Measurements from ENCODE around the gene SFN.
"Not testable (repeated sequence)": the region's sequence is repeated elsewhere in the genome, so short reads cannot be mapped to it uniquely, and the experiment has no call there.

SFN gene

DNA sequence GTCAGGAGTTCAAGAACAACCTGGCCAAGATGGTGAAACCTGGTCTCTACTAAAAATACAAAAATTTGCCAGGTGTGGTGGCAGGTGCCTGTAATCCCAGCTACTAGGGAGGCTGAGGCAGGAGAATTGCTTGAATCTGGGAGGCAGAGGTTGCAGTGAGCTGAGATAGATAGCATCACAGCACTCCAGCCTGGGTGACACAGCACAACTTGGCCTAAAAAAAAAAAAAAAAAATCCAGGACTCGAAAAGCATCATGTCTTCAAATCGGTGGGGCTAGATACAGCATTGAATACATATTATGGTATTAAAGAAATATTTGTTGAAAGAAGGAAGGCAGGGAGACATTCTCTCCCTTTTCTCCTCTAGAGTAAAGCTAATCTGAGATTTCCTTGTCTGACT is 10.1 kb downstream of the SFN start:
- DNase-seq = not testable (repeated sequence)

DNA sequence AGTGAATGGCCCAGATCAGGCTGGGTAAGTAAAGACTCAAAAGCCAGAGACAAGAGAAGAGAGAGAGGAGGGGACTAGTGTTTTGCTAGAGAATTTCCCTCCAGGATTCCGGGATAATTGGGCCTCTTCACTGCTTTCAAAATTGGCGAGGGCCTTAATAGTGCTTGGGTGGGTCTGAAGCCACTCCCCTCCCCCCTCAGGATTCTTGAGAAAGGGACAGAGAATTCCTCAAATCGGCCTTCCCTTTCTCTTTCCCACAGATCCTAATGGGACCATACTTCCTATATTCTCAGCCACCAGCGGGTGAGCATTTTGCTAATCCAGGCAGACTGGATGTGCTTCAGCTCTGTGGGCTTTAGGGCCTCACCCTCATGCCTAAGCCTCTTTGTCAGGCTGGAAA is 11.9 kb downstream of the SFN start:
- DNase-seq = no peak

DNA sequence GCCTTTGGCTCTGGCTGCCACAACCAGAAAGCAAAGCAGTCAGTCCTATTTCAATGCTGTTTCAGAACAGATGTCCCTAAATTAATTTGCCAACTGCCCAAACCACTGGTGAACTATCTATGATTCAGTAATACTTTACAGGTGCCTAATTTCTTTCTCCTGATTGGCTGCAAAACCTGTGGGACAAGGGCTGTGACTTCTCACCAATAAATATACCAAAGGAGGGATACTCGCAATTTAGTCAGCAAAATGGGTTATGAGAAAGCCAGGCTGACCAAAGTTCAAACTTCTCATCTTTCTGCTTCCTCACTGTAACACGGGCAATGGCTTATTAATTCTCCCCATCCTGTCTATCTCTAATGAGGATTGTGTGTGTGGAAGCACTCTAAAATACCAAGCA is 14.4 kb downstream of the SFN start:
- DNase-seq = no peak

DNA sequence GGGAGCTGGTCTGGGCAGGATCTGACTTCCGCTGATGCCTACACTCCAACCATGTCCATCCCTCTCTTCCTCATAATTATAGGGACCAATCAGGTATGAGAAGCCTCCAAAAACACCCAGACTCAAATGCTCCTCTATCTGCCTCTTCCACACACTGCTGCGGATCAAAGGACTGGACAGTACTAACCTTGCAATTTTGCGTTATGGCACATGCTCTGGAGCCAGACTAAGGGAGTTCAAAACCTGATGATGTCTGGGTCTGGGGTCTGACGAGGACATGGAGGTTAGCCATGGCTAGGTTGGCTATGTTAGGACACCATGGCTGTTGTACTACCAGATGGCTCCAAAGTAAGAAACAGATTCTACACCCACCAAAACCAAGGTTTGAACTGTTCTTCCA is 16.8 kb downstream of the SFN start:
- no peak for DNase-seq

DNA sequence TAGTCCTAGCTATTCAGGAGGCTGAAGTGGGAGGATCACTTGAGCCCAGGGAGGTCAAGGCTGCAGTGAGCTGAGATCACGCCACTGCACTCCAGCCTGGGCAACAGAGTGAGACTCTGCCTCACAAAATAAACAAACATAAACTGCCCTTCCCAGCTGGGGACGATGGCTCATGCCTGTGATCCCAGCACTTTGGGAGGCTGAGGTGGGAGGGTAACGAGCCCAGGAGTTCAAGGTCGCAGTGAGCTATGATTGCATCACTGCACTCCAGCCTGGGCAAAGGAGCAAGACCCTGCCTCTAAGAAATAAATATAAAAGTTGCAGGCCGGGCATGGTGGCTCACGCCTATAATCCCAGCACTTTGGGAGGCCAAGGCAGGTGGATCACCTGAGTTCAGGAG is 18.7 kb downstream of the SFN start:
- DNase-seq = not testable (repeated sequence)

DNA sequence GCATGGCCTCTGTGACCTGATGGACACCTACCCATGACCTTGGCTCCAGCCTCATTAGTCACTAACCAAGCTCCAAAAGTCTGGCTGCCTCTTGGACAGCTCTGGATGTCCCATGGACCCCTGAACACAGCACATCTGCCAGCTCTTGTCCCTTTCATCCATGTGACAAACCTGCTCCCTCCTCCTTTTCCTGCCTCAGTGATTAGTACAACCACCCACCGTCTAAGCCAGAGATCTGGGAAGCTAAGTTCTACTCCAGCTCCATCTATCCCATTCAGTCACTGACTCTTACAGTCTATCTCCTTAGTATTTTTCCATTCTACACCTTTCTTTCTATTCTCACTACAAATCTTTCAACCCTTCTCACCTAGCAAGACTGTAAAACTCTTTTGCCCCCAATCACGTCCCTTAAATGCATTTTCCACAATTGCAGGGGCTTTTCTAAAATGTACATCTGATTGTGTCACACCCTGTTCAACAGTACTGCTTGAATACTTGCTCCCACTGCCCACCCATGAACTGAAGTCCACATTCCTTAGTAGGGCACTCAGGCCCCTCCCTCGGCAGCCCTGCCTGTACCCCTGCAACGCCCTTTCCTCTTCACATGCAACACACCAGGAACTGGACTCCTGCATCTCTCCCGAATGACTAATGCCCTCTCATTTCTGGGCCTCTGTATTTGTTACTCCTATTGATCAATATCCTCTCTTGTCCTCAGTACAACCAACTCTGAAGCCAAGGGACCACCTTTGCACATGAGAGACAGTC is 19.9 kb downstream of the SFN start:
- DNase-seq = no peak

DNA sequence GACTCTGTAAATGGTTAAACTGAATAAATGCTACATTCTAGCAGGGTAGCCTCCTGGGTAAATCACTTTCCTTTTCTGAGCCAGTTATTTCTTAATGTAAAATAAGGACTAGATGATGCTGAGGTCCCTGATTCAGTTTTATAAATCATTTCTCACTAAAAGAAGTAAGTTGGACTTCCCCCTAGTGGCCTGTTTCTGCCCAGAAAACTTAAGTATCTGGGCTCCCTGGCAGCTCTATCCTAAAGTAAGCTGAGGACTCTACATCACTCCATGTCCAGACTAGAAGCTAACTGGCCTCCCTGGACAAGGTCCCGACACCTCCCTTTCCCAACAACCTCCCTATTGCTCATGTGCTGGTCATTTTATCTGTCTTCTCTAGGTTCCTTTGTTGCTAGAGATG is 24.2 kb downstream of the SFN start:
- DNase-seq = peak in 1 of 2 experiments; percentile 17

DNA sequence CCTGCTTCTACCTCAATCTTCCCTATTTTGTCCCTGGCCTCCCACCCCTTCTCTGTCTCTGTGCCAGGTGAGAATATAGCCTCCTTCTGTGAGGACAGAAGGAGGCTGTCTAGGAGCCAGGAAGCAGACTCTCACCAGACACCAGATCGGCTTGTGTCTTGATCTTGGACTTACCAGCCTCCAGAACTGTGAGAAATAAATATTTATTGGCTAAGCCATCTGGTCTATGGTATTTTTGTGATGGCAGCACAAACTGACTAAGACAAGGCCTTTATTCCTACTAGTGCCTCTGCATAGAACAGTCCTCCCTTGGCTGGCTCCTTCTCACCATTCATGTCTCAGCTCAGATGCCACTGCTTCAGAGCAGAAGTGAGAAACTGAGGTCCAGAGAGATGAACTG is 25.3 kb downstream of the SFN start:
- DNase-seq = no peak

DNA sequence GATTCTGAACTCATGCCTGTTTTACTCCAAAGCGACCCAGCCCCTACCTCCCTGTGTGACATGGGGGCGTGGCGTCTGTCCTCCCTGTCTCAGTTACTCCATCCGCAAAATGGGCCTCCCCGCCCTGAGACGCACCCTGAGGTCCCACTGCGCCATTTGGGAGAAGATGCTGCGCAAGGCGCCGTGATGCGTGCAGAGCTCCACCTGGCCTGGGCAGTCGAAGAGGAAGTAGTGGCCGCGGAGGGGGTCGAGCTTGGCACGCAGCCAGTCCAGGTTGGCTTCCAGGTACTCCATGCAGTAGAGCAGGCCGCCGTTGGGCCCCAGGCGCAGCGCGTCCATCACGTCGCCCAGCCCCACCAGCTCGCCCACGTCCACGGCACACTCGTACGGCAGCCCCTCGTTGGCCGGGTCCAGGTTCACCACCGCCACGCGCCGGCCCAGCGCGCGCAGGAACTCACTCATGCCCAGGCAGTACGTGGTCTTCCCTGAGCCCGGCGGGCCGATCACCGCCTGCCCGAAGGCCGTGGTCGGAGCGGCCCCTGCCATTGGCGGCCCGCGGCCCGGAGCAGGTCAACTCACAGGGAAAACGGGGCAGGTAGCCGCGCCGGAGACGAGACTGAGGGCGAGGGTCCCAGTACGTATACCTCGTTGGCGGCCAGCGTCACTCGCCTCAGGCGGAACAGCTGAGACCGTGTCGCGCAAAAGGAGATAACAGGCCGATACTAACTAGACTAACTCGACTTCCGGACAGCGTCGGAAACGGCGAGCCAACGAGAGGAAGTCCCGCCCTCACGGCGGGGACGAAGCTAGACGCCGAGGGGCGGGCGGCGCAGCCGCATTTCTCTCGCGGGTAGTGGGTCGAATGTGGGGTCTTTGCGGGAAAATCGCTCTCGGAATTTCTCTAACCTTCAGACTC is 26.9 kb downstream of the SFN start, which contains the start of gene GPN2:
Gene GPN2 (minus strand): TSS at position 733 of the 916 bp plus-strand sequence. CDS start 187 bp downstream, at position 546.
- DNase-seq = peak in 1 of 2 experiments; percentile 78

DNA sequence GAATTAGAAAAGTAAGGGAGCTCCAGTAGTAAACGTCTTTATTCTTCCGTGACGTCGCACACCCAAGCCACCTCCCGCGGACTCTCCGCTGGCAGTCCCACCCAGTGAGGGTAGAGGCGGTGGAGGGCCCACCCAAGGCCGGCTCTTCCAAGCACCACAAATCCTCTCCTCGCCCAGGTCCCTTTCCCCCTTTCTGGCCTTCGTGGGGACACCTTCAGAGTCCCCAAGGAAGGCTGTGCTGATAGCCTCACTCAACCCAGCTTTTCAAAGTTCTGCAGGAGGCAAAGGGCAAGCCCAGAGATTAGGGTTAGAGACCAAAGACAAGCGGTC is 27.5 kb downstream of the SFN start:
- DNase-seq = no peak

DNA sequence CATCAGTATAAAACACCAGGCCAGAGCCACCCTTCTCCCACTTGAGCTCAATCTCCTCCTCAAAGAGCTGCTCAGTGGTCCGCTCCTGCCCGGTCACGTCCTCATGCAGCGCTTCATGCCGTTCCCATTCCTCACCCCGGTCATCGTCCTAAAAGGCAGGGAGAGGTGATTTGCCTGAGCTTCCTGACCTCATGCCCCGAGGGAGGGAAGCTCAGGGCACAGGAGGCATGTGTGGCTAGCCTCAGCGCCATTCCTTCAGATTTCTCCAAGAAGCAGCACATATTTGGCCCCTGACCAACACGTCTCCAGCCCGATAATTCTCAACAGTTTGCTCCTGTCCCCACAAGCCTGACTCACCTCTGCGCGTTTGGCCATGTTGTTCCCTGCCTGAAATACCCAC is 31.3 kb downstream of the SFN start:
- DNase-seq = no peak

DNA sequence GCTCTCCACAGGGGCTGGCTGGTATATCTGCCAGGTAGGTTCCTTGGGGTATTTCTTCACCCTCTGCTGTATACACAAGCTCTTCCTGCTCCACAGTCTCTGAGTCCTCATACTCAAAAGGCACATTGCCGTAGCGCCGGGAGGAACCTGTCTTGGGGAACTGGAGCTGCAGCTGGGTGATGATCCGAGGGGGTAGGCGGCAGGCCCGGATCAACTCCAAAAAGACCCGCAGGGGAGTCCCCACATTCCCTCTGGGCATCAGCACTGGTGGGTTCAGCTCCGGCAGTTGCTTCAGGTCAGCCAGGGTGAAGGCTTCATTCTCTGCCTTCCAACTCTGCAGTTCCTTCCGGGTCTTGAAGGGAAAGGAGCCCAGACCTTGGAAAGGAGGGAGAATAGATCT is 34.4 kb downstream of the SFN start:
- no peak for DNase-seq

DNA sequence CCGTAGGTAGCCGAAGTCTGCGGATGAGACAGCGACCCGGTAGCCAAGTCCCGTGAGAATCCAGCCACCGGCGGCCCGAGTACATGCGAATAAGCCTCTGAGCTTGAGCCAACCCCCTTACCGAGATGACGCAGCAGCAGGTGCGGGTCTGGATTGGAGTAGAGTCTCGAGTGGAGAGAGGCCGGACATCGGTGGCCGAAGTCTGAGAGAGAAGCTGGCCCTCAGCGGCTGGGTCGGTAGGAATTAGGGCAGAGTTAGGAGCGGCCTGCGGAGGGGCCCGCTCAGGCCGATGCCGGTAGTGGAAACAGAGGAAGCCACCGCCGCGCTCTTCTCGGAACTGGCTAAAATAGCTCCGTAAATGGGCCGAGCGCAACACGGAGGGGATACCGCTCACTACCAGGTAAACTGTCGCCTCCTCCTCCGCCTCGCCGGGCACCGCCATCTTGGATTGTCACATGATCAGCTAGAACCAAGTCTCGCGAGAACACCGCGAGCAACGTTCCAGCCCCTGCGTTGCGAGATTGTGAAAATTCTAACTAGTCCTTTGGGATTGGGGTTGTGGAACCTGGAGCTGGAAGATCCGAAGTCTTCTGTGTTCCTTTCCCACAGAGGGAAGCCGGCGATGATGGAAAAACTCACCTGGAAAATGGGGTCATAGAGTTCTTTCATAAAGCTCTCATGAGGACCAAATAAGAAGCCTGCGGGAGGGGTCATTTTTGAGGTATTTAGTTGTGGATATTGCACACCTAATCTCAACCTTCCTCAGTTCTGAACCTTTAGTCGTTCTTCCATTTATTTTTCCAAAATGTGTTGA is 37.3 kb downstream of the SFN start, which contains the start of gene GPATCH3:
Gene GPATCH3 (minus strand): TSS at position 467 of the 814 bp plus-strand sequence. CDS start 25 bp downstream, at position 442.
- DNase-seq = peak; percentile 92 to 97

DNA sequence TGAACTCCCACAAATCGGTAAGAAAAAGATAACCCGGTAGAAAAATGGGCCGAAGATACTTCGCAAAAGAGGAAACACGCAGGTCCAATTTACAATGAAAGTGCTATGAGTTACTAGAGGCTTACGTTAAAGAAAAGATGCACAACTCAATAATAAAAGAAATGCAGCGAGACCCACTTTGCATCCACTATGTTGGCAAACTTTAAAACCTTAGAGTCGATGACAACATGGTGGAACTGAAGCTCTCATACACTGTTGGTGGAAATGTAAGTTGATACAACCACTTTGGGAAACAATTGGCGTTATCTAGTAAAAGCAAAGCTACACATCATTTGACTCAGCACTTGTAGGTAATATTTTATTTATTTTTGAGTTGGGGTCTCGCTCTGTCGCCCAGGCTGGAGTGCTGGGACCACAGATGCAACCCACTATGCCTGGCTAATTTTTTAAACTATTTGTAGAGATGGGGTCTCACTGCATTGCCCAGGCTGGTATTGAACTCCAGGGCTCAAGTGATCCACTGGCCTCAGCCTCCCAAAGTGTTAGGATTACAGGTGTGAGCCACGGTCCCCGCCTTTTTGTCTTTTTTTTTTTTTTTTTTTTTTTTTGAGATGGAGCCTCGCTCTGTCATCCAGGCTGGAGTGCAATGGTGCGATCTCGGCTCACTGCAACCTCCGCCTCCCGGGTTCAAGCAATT is 38.0 kb downstream of the SFN start:
- no peak for DNase-seq

DNA sequence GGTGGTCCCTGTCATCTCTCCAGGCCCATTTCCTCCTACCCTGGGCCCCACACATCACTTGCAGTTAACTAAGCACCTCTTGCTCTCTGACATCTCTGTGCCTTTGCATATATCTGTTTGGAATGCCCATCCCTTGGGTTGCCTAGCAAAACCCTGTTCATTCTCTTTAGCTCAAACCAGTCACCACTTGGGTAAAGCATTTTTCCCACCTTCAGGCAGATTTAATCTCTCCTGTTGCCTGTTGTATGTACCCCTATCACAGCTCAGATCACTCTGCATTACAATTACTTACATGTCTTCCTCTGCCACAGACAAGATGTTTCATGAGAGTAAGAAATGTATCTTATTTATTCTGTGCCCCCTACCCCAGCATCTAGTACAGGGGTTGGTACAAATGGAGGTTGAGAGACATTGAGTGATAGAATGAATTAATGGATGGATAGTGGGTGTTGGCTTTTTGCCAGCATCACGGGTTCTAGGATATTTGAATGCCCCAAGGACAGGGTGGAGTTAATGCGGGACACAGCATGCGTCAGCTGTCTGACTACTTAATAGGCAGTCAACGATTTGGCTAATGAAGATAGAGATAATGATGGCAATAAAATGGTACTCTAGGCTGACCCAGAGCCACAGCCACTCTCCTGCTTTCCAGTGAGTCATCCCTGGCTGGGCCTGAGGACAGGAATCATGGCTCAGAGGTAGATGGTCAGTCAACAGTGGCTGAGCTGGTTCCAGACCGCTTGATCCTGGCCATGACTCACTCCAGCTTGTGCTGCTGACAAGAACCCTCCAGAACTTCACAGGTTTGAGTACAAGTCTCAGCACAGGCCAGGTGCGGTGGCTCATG is 44.3 kb downstream of the SFN start:
- DNase-seq = no peak

DNA sequence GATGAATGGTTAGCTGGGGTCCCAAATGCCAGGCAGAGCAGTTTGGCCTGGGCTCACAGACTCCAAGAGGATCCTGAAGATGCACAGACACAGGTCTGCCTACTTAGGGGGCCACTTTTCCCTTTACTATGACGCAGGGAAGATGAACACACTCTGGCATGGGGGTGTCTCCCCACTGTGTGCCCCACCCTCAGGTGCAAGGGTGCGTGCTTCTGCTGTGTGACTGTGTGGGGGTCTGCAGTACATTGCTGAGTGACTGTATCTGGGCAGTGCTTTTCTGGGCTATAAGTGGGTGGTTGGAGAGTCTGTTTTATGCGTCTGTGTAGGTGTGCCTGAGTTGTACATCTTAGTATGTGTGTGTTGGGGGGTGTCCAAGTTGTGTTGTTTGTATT is 47.0 kb downstream of the SFN start:
- no peak for DNase-seq

DNA sequence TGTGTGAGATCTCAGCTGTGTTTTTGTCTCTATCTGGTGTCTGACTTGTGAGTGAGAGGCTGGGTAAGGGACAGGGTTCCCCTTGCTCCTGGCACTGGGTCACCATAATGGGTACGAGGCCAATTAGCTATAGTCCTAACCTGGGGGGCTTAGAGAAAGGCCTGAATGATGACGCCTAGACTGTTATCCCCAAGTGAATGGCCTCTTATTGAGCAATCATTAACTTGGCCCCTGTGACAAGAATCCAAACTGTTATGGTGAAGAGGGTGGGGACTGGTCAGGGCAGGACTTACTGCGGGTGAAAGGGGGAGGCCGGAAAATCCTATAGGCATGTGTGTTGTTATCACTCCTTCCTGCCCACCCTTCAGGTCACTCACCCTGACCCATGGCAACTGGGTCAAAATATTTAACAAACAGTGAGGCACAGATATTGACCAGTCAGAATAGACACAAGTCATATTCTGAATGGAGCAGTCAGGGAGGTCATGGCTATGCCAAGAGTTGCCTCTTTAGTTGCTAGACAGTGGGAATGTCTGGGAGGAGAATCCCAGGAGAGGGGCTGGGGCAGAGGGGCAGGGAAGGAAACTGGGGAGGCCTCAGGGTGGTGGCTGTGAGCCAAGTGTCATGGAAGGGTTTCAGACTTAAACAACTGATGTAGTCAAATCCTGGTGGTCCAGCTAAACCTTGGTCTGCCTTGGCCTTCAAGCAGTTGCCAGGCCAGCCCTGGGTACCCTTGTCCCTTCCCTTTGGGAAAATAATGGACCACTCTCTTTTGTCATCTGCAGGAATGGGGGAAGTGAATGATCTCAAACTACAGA is 47.6 kb downstream of the SFN start:
- no peak for DNase-seq

DNA sequence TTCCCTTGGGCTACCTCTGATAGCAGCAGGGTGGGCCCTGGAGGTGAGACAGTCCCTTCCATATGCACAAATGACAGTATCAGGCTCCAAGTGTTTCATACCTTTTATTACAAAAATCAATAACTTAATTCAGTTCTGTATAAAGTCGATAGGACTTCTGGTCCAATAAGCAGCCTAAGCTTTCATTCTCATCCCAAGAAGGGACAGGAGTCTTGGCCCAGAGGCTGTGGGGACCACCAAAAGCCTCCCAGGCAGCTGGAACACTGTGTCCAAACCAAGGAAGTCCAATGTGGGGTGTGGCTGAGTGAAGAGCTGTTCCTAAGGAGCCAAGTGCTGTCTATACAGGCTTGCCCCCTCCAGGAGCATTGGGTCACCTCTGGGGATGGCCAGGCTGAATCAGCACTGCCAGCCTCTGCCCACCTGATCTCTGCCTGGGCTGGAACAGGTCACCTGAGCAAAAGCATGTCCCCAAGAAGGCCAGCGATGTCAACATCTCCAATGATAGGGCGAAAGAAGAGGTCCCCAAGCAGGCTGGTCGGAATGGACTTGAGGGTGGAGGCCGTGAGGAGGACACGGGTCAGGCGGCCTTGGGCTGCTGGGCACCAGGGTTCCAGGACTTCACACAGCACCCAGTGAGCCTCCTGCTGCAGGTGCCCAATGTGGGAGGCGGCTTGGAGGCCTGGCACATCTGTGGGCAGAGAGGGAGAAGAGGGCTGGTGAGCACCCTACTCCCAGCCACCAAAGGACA is 48.6 kb downstream of the SFN start:
- DNase-seq = no peak

DNA sequence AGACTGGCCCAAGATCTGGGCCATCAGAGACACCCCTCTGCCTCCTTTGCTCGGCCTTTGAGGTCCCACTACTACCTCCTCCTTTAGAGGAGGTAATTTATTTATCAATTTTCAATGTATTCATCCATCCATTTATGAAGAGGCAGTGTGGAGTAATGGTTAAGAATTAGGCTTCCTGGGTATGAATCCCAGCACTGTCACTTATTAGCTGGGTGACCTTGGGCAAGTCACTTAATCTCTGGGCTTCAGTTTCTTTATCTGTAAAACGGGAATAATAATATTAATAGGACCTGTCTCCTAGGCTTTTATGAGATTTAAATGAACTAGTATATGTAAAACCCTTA is 49.2 kb downstream of the SFN start:
- no peak for DNase-seq

DNA sequence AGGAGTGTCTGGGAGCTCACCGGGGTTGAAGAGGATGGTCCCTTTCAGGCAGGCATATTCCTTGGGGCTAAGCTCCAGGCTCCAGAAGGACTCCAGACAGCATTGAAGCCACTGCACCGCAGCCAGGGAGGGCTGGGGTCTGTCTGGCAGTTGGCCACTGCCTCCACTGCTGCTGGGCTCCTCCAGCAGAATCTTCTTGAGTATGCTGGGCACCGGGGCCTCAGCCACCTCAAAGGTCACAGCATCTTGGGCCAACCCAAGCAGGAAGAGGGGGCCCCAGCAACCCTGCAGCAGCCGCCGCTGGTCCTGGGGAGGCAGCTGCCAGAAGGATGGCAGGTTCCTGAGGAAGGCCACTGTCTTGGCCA is 50.4 kb downstream of the SFN start:
- DNase-seq = no peak
